NB4 (cell line): ENCODE measurements around the gene IDS.
A peak's percentile ranks its signal among the peaks of the same experiment; 100 is the strongest.

Source experiments
- DNase-seq: peaks from one replicate; pipeline ENCODE4 v3.0.0; 2010; ENCODE audit warnings: low read depth
- H3K4me3 ChIP-seq: one replicate; pipeline ENCODE4 v1.5.1; 2011; ENCODE audit warnings: mild to moderate bottlenecking, low read depth, low read length, moderate library complexity
- MYC ChIP-seq: IDR thresholded peaks from 2 replicates; pipeline ENCODE4 v1.6.1; 2011; ENCODE audit warnings: low read depth, low read length
- POLR2A ChIP-seq: IDR thresholded peaks from 2 replicates; pipeline ENCODE4 v1.6.1; 2011; ENCODE audit warnings: mild to moderate bottlenecking; ENCODE audit not compliant: insufficient read length; ENCODE audit errors: extremely low read depth
- TF ChIP-seq, protein P1 (sequence below): IDR thresholded peaks from one replicate; pipeline ENCODE4 v1.5.1; 2012; ENCODE audit warnings: low read depth, low read length
- TF ChIP-seq, protein P2 (sequence below): IDR thresholded peaks from 2 replicates; pipeline ENCODE4 v1.6.1; 2011; ENCODE audit warnings: low read depth, low read length

Gene IDS

DNA sequence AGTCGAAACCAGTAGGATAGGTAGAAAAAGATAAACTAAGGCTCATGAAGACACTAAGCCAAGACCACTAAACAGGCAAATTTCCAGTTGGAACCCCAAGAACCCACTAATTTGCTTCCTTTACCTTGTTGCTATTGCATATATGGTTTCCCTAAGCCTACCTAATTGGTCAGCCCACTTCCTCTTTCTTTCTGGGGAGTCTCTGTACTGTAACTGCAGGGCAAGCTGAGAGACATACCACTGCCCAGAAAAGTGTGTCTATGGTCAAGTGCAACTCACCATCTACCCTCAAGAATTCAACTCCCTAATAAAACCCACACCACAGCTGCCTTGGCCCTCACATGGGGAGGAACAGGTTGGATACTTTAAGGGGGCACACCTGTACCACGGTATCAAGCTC, 28.6 kb downstream of the IDS start:
- H3K4me3 ChIP-seq: no peak overlapping the region
- DNase-seq: peak; percentile 39
- TF ChIP-seq, protein P1, sequence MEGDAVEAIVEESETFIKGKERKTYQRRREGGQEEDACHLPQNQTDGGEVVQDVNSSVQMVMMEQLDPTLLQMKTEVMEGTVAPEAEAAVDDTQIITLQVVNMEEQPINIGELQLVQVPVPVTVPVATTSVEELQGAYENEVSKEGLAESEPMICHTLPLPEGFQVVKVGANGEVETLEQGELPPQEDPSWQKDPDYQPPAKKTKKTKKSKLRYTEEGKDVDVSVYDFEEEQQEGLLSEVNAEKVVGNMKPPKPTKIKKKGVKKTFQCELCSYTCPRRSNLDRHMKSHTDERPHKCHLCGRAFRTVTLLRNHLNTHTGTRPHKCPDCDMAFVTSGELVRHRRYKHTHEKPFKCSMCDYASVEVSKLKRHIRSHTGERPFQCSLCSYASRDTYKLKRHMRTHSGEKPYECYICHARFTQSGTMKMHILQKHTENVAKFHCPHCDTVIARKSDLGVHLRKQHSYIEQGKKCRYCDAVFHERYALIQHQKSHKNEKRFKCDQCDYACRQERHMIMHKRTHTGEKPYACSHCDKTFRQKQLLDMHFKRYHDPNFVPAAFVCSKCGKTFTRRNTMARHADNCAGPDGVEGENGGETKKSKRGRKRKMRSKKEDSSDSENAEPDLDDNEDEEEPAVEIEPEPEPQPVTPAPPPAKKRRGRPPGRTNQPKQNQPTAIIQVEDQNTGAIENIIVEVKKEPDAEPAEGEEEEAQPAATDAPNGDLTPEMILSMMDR: no peak
- TF ChIP-seq, protein P2, sequence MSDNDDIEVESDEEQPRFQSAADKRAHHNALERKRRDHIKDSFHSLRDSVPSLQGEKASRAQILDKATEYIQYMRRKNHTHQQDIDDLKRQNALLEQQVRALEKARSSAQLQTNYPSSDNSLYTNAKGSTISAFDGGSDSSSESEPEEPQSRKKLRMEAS: no peak
- TF ChIP-seq MYC: no peak
- no peak for TF ChIP-seq POLR2A

DNA sequence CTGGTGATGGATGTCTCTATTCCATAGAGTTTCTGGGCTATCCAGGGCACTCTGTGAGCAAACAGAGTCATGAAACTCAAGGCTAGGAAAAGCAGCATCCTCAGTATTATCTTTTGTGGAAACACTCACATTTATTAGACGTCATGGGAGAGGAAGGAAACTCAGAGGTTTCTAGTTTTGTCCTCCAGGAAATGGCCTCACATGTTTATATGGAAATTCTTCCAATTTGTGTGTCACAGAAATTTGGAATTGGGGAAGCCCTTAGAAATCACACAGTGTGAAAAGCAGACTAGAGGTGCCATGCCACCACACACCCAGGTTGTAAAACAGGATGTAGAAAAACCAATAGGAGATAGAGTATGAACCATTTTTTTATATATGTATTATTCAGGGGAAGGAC, 31.1 kb downstream of the IDS start:
- H3K4me3 ChIP-seq: no peak overlapping the region
- TF ChIP-seq POLR2A (no peak), MYC (no peak)
- TF ChIP-seq, protein P2: no peak
- TF ChIP-seq, protein P1: no peak
- no peak for DNase-seq

DNA sequence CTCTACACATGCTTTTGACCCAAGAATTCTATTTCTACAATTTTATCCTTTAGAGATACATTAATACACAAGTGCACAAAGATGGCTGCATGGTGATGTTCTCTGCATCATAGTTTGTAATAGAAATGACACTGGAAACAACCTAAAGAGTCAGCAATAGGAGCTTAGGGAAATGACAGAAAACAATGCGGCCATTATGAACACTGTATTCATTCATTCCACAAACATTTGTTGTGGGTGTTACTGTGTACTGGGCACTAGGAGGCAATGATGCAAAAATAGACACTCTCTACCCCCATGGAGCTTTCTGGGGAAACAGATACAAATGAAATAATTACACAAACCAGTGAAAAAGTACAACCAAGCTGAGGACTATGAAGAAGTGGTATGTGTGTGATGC, 32.0 kb downstream of the IDS start:
- no peak overlapping the region for H3K4me3 ChIP-seq
- TF ChIP-seq MYC (no peak), POLR2A (no peak)
- TF ChIP-seq, protein P2: no peak
- TF ChIP-seq, protein P1: no peak
- no peak for DNase-seq

DNA sequence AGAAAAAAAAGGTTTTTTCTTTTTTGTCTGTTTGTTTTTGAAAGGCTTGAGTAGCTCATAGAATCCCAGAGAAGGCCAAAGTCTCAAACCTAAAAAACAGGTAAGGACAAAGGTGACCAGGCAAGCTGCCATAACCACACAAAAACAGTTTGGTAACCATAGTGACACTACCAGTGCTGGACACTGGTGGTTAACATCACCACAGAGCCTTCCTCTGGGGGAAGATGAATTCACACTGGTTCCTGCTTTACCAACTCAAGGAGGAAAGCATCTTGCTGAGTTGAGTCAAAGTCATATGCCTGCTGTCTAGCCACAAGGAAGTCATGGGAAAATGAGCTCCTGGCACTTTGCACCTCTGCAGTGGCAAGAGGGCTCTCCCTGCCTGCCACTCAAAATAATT, 32.5 kb downstream of the IDS start:
- no peak overlapping the region for H3K4me3 ChIP-seq
- TF ChIP-seq, protein P2: no peak
- TF ChIP-seq MYC: no peak
- TF ChIP-seq, protein P1: no peak
- no peak for TF ChIP-seq POLR2A
- DNase-seq: no peak

DNA sequence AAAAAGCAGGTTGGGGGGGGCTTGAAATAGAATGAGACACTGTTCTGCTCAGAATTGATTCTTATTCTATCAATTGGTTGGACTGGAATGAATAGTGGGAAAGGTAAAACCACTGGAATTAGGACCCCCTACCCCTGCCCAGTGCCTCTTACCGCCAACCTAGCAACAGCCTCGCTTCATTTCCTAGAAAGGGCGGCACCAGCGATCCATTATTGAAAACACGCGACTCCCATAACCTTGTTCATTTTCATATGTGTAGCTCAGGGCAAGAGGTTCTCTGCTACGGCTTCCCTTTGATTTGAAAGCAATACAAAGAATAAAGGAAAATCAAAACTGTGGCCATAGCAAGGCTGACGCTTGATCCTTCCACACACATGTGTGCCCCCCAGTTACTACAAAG, 33.7 kb downstream of the IDS start:
- TF ChIP-seq POLR2A: no peak
- TF ChIP-seq, protein P1: no peak
- no peak for TF ChIP-seq MYC
- TF ChIP-seq, protein P2: no peak
- DNase-seq: no peak
- no peak overlapping the region for H3K4me3 ChIP-seq

DNA sequence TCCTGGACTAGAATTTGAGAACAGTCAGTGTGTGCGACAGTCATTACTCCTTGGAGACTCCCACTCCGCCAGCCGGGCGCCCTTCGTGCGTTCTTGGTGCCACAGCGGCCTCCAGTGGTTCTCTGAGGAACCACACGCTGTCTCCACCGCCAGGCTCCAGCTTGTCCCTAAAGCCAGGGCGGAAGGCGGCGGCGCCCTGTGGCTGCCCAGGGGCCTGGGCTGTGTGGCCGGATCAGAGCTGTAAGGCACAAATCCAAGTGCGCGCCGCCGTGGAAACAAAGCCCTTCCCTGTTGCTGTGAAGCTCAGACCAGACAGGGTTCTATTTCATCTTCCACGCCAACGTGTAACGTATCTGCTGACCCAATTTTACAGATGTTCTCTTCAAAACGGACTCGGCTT, 34.2 kb downstream of the IDS start:
- TF ChIP-seq, protein P2: peak; percentile 55
- TF ChIP-seq MYC: no peak
- TF ChIP-seq POLR2A: no peak
- TF ChIP-seq, protein P1: peak; percentile 53
- DNase-seq: peak; percentile 72
- no peak overlapping the region for H3K4me3 ChIP-seq
